ENCODE results near the gene MKRN2OS.

GRCh38 chr3:12560505-12561190 lies 15.3 kb upstream of the MKRN2OS start:
- no peak for TF ChIP-seq CTCF (conservative IDR thresholded peaks at IDR 0.05 in 1 of 2, IDR thresholded peaks at IDR 0.05 in 1 of 2; ENCODE audit: low read depth in 1 of 2, low read length in 2 of 2)
- no peak for TF ChIP-seq EZH2 (IDR thresholded peaks at IDR 0.05; ENCODE audit: low read length, missing control alignments)
